IPS DF 4.7 (cell line): ENCODE measurements around the gene PSMD14.
"Not testable (repeated sequence)": the region's sequence is repeated elsewhere in the genome, so short reads cannot be mapped to it uniquely, and the experiment has no call there.

Experiments used
- DNase-seq: peaks from one replicate; pipeline ENCODE4 v3.0.0-alpha.2; 2013; ENCODE audit warnings: low spot score; ENCODE audit errors: extremely low read depth

PSMD14 gene

GRCh38 chr2:161335626-161336025 is 27.4 kb downstream of the PSMD14 start:
- DNase-seq: no peak

DNA sequence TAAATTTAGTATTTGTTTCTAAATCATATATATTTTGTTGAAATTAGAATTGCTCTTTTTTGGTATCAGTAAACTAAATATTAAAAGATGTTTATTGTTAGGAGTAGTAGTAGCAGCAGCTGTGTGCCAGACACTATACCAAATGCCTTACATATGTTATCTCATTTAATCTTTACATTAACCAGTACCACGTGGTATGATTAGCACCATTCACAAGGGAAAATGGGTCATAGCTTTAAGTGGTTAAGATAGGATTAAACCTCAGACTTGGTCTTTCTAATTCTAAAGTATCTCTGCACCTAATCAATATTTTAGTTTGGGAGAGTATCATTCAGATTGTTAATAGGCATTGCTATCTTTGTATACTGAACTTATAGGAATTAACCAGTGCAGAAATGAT is 29.0 kb downstream of the PSMD14 start:
- DNase-seq: no peak

GRCh38 chr2:161339532-161339931 is 31.3 kb downstream of the PSMD14 start:
- DNase-seq: not testable (repeated sequence)

- DNase-seq: not testable (repeated sequence)
These were observed 32.7 kb downstream of the PSMD14 start for GRCh38 chr2:161340930-161341413.

GRCh38 chr2:161343235-161343634 is 35.0 kb downstream of the PSMD14 start:
- DNase-seq: no peak

- no peak for DNase-seq
These were observed 36.5 kb downstream of the PSMD14 start for GRCh38 chr2:161344692-161345091.

- no peak for DNase-seq
These were observed 43.5 kb downstream of the PSMD14 start for GRCh38 chr2:161351678-161352077.

DNA sequence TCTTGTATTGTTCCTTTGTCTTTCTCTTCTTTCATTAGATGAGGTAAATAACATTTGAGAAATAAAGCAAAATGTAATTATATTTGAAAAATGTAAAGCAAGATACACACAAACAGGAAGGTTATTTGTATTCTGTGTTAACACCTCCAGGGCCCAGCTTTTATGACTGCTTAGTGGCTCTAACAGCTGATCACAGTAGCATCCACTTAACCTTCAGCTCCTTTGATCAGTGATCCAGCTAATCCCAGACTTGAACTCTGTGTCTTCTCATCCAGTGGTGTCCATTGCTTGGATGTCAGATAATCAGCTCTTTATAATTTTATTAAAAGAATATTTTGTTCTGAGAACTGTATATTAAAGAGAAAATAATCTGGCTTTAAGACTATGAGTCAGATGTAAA is 44.5 kb downstream of the PSMD14 start:
- no peak for DNase-seq

- no peak for DNase-seq
These were observed 45.3 kb downstream of the PSMD14 start for GRCh38 chr2:161353543-161353942.

DNA sequence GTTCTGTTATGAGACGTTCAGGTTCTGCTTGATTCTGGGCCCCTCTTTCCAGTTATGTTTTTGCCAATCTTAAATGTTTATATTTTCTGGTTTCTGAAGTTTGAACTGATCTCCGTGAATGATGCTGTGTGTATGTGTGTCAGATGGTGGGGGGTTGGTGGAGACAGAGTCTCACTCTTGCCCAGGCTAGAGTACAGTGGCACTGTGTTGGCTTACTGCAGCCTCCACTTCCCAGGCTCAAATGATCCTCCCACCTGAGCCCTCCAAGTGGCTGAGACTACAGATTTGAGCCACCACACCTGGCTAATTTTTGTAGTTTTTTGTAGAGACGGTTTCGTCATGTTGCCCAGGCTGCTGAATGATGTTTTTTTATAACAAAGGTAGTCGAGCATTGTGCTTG is 45.9 kb downstream of the PSMD14 start:
- no peak for DNase-seq

DNA sequence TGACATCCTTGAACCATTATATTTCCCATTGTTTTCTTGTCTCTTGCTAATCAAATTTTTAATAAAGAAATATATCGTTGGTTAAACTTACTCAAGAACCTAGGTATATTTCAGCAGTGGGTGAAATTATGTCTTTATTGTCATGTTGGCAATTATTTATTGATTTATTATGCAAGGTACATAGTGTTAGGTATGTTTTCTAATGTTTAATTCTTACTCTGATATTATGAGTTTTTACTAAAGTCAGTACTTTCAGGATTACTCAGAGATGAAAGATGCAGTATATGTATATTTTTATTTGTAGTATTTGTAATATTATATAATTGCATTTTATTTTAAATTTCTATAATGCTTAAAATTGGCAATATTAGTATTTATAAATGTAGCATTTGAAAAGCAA is 46.9 kb downstream of the PSMD14 start:
- no peak for DNase-seq

DNA sequence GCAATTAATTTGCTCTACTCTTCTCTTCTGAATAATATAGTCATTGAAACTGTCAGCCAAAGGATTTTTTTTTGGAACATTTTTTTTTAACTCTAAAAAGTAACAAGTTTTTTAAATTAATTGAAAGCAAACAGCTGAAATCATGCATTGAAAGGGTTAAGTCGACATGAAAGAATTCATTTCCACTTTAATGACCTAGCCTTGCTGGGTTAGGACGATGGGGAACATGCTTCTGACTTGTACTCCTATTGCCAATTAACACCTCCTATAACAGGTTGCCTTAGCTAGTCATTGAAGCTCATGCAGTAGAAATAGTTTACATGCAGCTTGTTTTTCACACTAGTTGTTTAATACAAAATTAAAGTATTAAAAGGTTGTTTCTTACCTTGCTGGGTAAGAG is 47.8 kb downstream of the PSMD14 start:
- DNase-seq: no peak

DNA sequence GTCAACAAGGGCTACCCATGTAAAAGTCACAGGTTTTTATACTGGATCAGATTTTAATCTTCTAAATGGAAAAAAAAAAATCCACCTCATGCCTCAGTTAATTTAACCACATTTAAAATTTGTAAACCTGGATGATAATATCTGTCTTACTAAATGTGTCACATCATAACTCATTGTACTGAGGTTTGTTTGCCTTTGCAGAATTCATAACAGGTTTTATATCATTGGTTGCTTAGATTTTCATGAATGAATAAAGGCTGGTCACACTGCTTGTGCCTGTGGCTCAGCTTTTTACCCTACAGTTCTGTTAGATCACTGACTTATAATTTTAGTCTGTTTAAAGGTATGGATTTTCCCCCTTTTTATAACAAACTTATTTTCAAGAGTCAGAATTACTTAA is 48.9 kb downstream of the PSMD14 start:
- DNase-seq: no peak

GRCh38 chr2:161358838-161359237 is 50.6 kb downstream of the PSMD14 start:
- DNase-seq: no peak

- not testable (repeated sequence) for DNase-seq
These were observed 52.0 kb downstream of the PSMD14 start for GRCh38 chr2:161360095-161360654.

GRCh38 chr2:161362568-161363166 is 54.4 kb downstream of the PSMD14 start:
- DNase-seq: no peak

DNA sequence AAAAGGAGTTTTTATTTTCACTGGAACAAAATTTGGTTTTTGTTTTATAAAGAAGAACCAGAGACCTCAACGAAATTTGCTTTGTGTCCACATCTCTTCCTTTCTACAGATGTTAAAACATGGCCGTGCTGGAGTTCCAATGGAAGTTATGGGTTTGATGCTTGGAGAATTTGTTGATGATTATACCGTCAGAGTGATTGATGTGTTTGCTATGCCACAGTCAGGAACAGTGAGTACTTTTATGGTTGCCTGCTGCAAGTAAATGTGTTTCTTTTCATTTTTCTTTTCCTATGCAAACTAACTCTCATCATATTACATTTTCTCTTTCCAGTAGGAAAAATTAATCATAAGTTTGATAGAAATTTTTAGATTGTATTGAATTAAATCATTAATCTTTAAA is 59.5 kb downstream of the PSMD14 start:
- DNase-seq: no peak

DNA sequence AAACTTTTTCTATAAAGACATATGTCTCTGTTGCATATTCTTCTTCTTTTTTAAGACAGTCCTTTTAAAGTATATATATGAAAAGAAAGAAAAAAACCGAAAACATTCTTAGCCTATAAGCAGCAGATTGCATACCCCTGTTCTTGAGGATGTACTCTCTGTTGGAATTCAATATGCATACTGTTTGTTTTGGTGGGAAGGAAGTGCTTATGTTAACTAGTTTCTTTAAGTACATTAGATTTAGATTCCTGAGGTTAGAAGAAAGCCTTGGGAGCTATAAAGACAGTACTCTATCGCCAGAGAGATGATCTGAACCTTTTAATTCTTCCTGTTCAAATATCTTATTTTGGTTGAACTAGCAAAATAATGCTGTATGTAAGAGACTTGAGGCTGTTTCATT is 61.1 kb downstream of the PSMD14 start:
- DNase-seq: no peak

- no peak for DNase-seq
These were observed 62.8 kb downstream of the PSMD14 start for GRCh38 chr2:161370981-161371380.

DNA sequence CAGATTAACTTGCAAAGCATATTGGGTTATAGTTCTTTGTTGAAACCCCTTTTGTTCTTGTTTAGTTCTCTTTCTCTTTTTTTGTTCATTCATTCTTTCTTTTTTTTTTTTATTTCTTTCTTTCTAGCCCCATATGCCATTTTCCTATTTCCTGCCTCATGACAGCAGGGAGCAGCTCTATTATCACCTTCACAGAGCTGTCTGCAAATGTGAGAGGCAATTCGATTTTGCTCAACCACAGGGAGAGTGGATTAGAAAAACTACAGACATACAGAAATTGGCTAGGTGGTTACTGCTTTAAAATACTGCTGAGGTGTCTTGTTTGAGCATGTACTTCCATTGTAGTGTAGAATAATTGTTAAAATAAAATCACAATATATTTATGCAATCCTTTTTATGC is 63.6 kb downstream of the PSMD14 start:
- DNase-seq: no peak

- no peak for DNase-seq
These were observed 65.7 kb downstream of the PSMD14 start for GRCh38 chr2:161373942-161374341.

- DNase-seq: no peak
These were observed 66.2 kb downstream of the PSMD14 start for GRCh38 chr2:161374446-161374845.

DNA sequence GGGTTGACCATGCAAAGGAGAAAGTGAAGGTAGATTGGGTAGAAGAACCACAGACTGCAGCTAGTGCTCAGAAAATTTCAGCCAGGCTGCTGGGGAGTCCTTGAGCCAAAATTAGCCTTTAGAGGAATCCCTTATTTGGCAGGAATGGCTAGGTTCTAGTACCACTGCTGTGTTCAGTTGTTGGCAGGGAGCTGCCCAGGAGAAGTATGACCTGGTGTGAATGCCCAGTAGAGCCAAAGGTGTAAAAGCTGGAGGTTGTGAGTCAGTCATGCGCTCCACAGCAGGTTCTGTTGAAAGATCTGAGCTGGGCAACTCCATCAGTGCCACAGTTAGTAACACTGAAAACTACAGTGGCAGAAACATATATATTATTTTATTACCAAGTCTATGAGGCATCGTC is 71.5 kb downstream of the PSMD14 start:
- DNase-seq: no peak
